SU-DHL-6 (cell line): ENCODE data around the gene CTBP1.

Source experiments
- H2AFZ ChIP-seq: fragments of 200-600 bp; sonication (generic); 2 replicates; pipeline ENCODE4 v1.6.1; 2014; ENCODE audit warnings: low read depth, mild to moderate bottlenecking, moderate library complexity, mixed read lengths, antibody characterized with exemption, low read length; ENCODE audit not compliant: severe bottlenecking
- H3F3A ChIP-seq: fragments of 200-600 bp; shearing (Covaris generic); 2 replicates; pipeline ENCODE4 v1.6.0; 2016; ENCODE audit warnings: antibody characterized with exemption, mild to moderate bottlenecking; ENCODE audit not compliant: insufficient read depth
- H3K27ac ChIP-seq: fragments of 200-600 bp; sonication (generic); 2 replicates; pipeline ENCODE4 v1.5.1; 2016; ENCODE audit warnings: low read depth, mild to moderate bottlenecking, low read length, moderate library complexity, mixed read lengths
- H3K27me3 ChIP-seq: fragments of 200-600 bp; sonication (generic), shearing (Covaris generic); 2 replicates; pipeline ENCODE4 v1.6.0; 2014; ENCODE audit warnings: mild to moderate bottlenecking, low read length
- H3K36me3 ChIP-seq: fragments of 200-600 bp; sonication (generic); 2 replicates; pipeline ENCODE4 v1.6.1; 2014; ENCODE audit warnings: mild to moderate bottlenecking, low read length, mixed read lengths
- H3K4me2 ChIP-seq: fragments of 300-600, 200-600 bp; shearing (Covaris generic), sonication (generic); 2 replicates; pipeline ENCODE4 v1.6.0; 2014; ENCODE audit warnings: low read length, low read depth, mild to moderate bottlenecking; ENCODE audit not compliant: poor library complexity, severe bottlenecking
- H3K4me3 ChIP-seq: fragments of 200-600 bp; sonication (generic); 2 replicates; pipeline ENCODE4 v1.5.1; 2014; ENCODE audit warnings: antibody characterized with exemption, low read length, mild to moderate bottlenecking, mixed read lengths; ENCODE audit not compliant: insufficient read depth, poor library complexity, severe bottlenecking
- H3K79me2 ChIP-seq: fragments of 200-600 bp; sonication (generic); 2 replicates; pipeline ENCODE4 v1.6.1; 2014; ENCODE audit warnings: mild to moderate bottlenecking, low read length, moderate library complexity; ENCODE audit not compliant: insufficient read depth
- H3K9ac ChIP-seq: fragments of 200-600 bp; sonication (generic); 2 replicates; pipeline ENCODE4 v1.7.0; 2014; ENCODE audit warnings: mild to moderate bottlenecking, low read length
- H3K9me2 ChIP-seq: fragments of 200-600 bp; sonication (generic); replicated peaks from 2 replicates; pipeline ENCODE4 v1.6.1; 2014; ENCODE audit warnings: low read length; ENCODE audit not compliant: insufficient read depth
- H3K9me3 ChIP-seq: fragments of 200-600 bp; sonication (generic); 2 replicates; pipeline ENCODE4 v1.6.1; 2014; ENCODE audit warnings: low read length, mixed read lengths; ENCODE audit not compliant: insufficient read depth
- H4K20me1 ChIP-seq: fragments of 200-600 bp; sonication (generic); 2 replicates; pipeline ENCODE4 v1.6.1; 2014; ENCODE audit warnings: low read depth, mild to moderate bottlenecking, antibody characterized with exemption, low read length, moderate library complexity, mixed read lengths
- EZH2phosphoT487 ChIP-seq: fragments of 200-600 bp; sonication (generic), shearing (Covaris generic); conservative IDR thresholded peaks from 2 replicates; pipeline ENCODE4 v1.6.1; 2018; ENCODE audit warnings: mild to moderate bottlenecking, antibody characterized with exemption, low read length, moderate library complexity, mixed read lengths
- TF ChIP-seq, protein P1 (sequence below): fragments of 200-600 bp; sonication (generic); IDR thresholded peaks from one replicate; pipeline ENCODE4 v1.5.1; 2017; ENCODE audit warnings: antibody characterized with exemption, mild to moderate bottlenecking, low read length, moderate library complexity; ENCODE audit not compliant: insufficient read depth, poor library complexity, severe bottlenecking

Gene CTBP1

DNA sequence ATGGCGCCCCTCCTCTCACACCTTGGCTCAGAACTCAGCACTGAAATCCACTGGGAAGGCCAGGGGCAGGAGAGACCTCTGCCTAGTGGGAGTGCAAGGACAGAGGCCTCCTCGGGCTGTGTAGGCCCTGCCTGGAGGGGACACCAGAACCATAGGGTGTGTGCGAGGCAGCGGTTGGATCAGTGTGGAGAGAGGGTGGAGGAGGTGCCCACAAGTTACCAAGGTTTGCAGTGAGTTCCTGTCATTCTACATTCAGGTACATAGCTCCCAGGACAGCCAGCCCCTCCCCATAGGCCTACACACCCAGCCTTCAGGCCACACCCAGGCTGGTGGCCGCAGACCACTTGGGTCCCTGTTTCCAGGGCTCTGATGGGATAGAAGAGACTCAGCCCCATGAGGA is 57.3 kb downstream of the CTBP1 start:
- H3K27ac ChIP-seq = no peak overlapping the region

DNA sequence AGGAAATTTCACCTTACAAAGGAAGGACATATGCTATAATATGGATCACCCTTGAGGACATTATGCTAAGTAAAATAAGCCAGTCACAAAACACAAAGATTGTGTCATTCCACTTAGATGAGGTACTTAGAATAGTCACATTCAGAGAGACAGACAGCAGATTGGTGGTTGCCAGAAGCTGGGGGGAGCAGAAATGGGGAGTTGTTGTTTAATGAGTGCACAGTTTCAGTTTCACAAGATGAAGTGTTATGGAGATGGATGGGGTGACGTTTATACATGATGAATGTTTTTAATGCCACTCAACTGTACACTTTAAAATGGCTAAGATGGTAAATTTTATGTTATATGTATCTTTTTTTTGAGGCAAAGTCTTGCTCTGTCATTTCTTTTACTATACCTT is 61.7 kb downstream of the CTBP1 start:
- Histone ChIP-seq H3K27ac (no peak overlapping the region), H3K9me3 (no peaks in the 10 kb centered on the region), H3K4me2 (no peak overlapping the region), H3K27me3 (no peaks in the 10 kb centered on the region), H3K79me2 (no peaks in the 10 kb centered on the region), H2AFZ (no peak overlapping the region), H3F3A (0 out of 2 replicates have a peak, but pooled peaks cover 5% of the 10 kb centered on the region), H3K9ac (no peak overlapping the region), H4K20me1 (no peaks in the 10 kb centered on the region), H3K4me3 (no peak overlapping the region), H3K36me3 (peaks cover 4% of the 10 kb centered on the region; the same call in 1 of the 2 replicates), H3K9me2 (no peaks in the 10 kb centered on the region)
- TF ChIP-seq, protein P1, sequence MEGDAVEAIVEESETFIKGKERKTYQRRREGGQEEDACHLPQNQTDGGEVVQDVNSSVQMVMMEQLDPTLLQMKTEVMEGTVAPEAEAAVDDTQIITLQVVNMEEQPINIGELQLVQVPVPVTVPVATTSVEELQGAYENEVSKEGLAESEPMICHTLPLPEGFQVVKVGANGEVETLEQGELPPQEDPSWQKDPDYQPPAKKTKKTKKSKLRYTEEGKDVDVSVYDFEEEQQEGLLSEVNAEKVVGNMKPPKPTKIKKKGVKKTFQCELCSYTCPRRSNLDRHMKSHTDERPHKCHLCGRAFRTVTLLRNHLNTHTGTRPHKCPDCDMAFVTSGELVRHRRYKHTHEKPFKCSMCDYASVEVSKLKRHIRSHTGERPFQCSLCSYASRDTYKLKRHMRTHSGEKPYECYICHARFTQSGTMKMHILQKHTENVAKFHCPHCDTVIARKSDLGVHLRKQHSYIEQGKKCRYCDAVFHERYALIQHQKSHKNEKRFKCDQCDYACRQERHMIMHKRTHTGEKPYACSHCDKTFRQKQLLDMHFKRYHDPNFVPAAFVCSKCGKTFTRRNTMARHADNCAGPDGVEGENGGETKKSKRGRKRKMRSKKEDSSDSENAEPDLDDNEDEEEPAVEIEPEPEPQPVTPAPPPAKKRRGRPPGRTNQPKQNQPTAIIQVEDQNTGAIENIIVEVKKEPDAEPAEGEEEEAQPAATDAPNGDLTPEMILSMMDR = no peak
- TF ChIP-seq EZH2phosphoT487 = no peak

More for the DNA sequence above, 57.3 kb downstream of the CTBP1 start:
- H2AFZ ChIP-seq = no peak overlapping the region
- no peaks in the 10 kb centered on the region for H3K9me2 ChIP-seq
- H4K20me1 ChIP-seq = no peaks in the 10 kb centered on the region
- H3K4me2 ChIP-seq = no peak overlapping the region
- 0 out of 2 replicates have a peak, but pooled peaks cover 5% of the 10 kb centered on the region for H3F3A ChIP-seq
- H3K4me3 ChIP-seq = no peak overlapping the region
- no peak for TF ChIP-seq EZH2phosphoT487
- TF ChIP-seq, protein P1 = no peak
- no peaks in the 10 kb centered on the region for H3K9me3 ChIP-seq
- no peaks in the 10 kb centered on the region for H3K27me3 ChIP-seq
- no peak overlapping the region for H3K9ac ChIP-seq
- no peaks in the 10 kb centered on the region for H3K79me2 ChIP-seq
- H3K36me3 ChIP-seq = no peaks in the 10 kb centered on the region

DNA sequence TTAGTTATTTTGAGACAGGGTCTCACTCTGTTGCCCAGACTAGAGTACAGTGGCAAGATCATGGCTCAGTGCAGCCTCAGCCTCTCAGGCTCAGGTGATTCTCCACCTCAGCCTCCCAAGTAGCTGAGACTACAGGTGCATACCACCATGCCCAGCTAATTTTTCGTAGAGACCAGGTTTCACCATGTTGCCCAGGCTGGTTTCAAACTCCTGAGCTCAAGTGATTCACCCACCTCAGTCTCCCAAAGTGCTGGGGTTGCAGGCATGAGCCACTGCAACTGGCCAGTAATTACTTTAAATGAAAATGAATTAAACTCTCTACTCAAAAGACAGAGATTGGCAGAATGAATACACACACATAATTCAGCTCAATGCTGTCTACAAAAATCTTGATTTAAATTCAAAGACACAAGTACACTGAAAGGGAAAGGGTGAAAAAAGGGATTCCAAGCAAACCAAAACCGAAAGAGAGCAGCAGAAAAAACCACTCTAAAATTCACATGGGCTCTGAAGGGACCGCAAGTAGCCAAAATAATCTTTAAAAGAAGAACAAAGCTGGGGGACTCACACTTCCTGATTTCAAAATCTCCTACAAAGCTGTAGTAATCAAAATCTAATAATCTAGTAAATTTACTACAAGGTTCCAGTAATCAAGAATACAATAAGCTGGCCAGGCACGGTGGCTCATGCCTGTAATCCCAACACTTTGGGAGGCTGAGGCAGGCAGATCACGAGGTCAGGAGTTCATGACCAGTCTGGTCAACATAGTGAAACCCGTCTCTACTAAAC is 64.8 kb downstream of the CTBP1 start:
- Histone ChIP-seq H3K4me3 (no peak overlapping the region), H3F3A (no peaks in the 10 kb centered on the region), H3K4me2 (peak overlapping the region; percentile 42), H3K9me2 (no peaks in the 10 kb centered on the region), H3K9ac (no peak overlapping the region), H3K9me3 (peaks cover 14% of the 10 kb centered on the region; the same call in 1 of the 2 replicates), H3K27ac (no peak overlapping the region), H3K36me3 (peaks cover 26% of the 10 kb centered on the region), H3K79me2 (no peaks in the 10 kb centered on the region), H4K20me1 (no peaks in the 10 kb centered on the region), H2AFZ (no peak overlapping the region), H3K27me3 (no peaks in the 10 kb centered on the region)
- TF ChIP-seq EZH2phosphoT487 = no peak
- TF ChIP-seq, protein P1 = no peak
